GM12873 (cell line): ENCODE measurements around the gene CTIF.

ENCODE experiments used
- TF ChIP-seq, protein P1 (sequence below): IDR thresholded peaks from 2 replicates; pipeline ENCODE4 v1.5.1; 2012; ENCODE audit warnings: low read depth, mild to moderate bottlenecking, moderate library complexity, low read length, control low read depth; ENCODE audit not compliant: insufficient read depth; ENCODE audit errors: missing control alignments

CTIF gene

GRCh38 chr18:48763719-48764100 lies 224.9 kb downstream of the CTIF start:
- TF ChIP-seq, protein P1, sequence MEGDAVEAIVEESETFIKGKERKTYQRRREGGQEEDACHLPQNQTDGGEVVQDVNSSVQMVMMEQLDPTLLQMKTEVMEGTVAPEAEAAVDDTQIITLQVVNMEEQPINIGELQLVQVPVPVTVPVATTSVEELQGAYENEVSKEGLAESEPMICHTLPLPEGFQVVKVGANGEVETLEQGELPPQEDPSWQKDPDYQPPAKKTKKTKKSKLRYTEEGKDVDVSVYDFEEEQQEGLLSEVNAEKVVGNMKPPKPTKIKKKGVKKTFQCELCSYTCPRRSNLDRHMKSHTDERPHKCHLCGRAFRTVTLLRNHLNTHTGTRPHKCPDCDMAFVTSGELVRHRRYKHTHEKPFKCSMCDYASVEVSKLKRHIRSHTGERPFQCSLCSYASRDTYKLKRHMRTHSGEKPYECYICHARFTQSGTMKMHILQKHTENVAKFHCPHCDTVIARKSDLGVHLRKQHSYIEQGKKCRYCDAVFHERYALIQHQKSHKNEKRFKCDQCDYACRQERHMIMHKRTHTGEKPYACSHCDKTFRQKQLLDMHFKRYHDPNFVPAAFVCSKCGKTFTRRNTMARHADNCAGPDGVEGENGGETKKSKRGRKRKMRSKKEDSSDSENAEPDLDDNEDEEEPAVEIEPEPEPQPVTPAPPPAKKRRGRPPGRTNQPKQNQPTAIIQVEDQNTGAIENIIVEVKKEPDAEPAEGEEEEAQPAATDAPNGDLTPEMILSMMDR, result no peak

- TF ChIP-seq, protein P1, result no peak
These were observed 226.2 kb downstream of the CTIF start for GRCh38 chr18:48765053-48765452.

- TF ChIP-seq, protein P1, result no peak
These were observed 227.2 kb downstream of the CTIF start for GRCh38 chr18:48766026-48766425.

DNA sequence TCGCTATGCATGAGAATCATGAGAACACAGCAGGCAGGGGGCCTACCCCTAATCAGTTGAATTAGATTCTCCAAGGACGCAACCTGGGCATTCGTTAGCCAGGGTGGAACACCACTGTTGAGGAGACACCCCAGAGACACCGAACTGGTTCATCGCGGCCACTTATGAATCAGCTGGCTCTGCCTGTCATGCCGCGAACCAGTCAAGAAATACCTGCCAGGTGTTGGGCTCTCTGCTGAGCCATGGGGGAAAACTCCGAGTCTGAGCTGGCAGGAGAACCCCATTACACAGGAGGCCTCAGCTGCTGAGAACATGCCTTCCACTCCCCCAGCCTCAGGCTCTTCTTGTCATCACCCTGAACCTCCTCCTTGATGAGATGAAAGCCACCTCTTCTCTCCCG lies 227.7 kb downstream of the CTIF start:
- TF ChIP-seq, protein P1, result no peak

DNA sequence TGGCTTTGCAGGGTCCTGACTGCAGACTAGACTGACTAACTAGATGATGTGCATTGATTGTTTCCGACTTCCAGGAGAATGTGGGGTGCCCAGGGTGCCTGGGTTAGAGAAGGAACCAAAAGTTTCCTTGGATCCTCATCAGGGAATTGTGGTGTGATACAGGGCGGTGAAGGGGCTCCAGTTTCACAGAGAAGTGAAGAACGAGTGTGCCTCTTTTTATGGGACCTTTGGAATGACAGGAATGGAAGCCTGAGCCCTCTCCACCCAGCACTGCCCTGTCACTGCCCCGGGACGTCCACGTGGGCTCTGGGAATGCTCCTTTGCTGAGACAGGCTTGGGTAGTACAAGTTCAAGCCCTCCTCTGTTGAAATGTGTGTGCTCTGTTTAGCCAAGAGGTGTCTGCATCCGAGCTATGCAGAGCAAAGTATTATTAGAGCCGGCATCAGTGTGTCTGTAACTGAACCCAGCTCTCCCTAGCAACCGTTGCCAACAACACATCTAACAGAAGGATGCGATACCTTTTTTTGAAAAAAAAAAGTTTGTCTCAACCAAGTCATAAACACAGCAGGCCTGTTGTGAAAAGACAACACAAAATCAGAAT lies 228.4 kb downstream of the CTIF start:
- TF ChIP-seq, protein P1, result no peak

GRCh38 chr18:48769006-48769636 lies 230.3 kb downstream of the CTIF start:
- TF ChIP-seq, protein P1, result no peak

GRCh38 chr18:48770243-48770642 lies 231.4 kb downstream of the CTIF start:
- TF ChIP-seq, protein P1, result no peak
